GM18526 (cell line): Measurements from ENCODE around the gene C11orf58.

Source experiments
- POLR2A ChIP-seq: IDR thresholded peaks from 3 replicates; pipeline ENCODE4 v1.6.1; 2011; ENCODE audit not compliant: insufficient read length; ENCODE audit errors: extremely low read depth

Gene C11orf58

DNA sequence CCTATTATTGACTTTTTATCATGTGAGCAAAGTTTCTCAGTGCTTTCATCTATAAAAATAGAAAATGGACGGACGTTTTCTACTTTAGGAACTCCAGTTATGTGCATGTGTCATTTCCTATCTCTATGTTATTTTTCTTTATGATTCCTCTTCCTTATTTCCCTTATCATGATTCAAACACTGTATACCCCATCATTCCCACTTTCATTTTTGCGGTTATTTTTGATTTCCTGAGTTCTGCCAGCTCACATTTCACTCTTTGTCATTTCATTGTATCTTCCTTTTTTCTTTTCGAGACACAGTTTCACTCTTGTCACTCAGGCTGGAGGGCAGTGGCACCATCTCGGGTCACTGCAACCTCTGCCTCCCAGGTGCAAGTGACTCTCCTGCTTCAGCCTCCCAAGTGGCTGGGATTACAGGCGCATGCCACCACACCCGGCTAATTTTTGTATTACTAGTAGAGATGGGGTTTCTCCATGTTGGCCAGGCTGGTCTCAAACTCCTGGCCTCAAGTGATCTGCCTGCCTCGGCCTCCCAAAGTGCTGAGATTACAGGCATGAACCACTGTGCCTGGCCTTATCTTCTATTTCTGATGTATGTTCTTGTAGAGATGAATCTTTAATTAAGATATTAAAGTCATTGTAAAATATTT, 21.5 kb downstream of the C11orf58 start:
- no peak for TF ChIP-seq POLR2A

DNA sequence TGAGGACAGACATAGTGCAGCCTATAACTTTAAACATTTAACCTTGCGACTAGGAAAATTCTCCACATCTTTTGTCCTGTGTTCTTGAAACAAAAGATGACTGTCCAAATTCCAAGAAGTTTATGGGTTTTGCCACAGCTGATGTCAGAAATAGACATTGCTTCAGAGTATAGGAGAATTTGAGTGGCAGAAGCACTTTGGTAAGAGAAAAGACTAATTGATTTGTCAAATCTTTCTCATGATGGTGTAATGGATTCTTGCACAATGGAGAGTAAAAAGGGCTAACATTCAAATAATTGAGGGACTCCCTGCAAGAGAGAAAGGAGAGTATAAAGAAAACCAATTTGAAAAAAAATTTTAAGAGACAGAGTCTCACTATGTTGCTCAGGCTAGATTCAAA, 25.3 kb downstream of the C11orf58 start:
- no peak for TF ChIP-seq POLR2A

DNA sequence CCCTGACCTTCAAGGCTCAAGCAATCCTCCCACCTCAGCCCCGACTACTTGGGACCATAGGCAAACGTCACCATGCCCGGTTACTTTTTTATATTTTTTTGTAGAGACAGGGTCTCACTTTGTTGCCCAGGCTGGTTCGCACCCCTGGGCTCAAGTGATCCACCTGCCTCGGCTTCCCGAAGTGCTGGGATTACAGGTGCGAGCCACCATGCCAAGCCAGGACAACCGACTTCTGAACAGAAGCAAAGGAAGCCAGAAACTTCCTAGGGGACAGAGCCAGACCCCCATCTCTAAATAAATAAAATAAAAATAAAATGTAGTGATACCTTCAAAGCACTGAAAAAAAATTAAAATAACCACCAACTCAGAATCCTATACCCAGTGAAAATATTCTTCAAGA, 26.4 kb downstream of the C11orf58 start:
- no peak for TF ChIP-seq POLR2A

DNA sequence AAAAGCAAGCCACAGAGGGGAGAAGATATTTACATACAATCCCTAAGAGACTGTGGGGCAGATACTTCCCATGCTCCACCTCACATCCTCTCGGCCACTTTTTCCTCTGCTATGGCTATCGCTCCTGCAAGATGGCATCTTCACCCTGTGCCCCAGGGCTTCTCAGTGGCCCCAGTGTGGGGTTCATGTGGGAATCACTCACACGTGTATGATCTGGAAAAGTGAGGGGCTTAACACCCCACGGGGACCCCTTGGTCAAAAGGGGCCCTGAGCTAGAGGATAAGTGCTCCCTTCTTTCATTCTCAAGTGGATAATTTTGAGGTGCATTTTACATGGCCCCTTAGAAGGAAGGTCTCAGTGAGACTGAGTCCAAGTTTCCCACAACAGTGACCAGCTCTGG, 28.7 kb downstream of the C11orf58 start:
- TF ChIP-seq POLR2A: no peak

DNA sequence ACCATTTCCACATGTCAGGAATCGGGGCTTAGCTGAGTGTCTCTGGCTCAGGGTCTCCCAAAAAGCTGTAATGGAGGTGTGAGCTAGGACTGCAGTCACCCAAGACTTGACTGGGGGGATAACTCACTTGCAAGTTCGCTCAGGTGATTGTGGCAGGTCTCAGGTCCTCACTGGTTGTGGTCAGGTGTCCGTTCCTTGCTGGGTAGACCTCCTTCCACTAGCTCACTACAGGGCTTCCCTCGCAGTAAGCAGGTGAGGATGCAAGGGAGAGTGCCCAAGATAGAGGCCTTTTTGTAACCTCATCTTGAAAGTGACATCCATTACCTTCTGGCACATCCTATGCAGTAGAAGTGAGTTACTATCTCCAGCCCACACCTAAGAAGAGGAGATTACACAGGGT, 29.5 kb downstream of the C11orf58 start:
- no peak for TF ChIP-seq POLR2A

DNA sequence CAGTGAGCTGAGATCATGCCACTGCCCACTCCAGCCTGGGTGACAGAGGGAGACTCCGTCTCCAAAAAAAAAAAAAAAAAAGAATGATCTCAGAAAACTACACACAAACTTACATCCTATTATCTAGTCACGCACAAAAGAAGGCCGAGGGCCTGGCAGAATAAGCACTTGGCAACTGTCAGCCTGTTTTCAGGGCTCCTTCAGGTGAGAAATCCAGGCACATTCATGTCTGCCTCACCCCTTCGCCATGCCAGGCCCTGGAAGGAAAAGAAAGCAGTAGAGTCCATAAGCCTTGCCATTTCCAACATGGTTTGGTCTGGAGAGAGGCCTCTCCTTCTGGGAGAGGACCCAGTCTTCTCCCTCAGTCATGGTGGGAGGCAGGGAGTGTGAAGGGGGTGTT, 30.9 kb downstream of the C11orf58 start:
- TF ChIP-seq POLR2A: no peak

DNA sequence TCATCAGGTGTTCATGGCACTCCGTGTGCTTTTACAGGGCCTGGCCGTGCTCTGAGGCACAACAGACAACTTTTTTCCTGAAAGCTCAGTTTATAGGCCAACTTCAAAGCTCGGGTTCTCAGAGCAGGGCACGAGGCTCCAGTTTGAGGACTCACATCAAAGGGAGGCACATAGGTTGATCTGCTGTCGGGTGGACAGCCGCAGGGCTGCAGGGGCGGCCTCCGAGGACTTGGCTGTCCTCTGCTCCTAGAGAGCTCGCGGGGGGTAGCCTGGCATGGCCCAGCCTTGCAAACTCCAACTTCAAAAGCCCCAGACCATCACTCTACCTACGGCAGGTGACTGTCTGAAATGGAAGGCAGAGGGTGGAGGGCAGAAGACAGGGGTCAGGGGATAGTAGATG, 31.6 kb downstream of the C11orf58 start:
- no peak for TF ChIP-seq POLR2A

DNA sequence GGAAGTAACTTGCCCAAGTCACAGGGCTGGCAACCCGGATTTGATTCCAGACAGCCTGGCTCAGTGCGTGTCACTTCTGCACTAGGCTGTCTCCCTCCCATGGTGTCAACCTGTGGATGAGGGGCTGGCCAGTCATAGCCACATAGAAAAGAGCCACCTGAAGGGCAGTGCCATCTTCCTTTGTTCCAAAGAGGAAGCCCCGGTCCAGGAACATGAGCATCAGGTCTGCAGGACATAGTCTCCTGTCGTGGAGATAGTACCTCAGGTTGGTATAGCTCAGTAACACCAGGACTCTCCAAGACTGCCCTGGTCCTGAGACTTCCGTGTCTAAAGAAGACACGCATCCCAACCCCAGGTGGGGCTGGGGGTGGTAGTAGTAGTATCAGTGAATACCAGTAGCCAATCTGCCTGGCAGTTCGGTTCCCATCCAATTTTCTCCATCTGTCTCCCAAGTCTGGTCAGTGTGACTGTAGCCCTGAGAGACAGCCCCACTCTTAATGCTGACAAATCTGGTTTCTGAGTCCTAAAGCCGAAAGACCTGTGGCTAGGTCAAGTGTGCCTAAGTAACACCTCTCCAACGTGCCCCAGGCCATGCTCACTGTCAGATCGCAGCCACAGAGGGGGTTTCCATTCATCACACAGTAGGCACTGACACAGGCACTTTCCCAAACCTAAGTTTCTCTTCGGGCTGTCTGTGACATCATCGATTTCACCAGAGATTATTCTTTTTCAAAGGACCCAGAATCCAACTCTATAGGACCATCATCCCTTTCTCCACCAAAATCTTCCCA, 33.1 kb downstream of the C11orf58 start:
- no peak for TF ChIP-seq POLR2A

DNA sequence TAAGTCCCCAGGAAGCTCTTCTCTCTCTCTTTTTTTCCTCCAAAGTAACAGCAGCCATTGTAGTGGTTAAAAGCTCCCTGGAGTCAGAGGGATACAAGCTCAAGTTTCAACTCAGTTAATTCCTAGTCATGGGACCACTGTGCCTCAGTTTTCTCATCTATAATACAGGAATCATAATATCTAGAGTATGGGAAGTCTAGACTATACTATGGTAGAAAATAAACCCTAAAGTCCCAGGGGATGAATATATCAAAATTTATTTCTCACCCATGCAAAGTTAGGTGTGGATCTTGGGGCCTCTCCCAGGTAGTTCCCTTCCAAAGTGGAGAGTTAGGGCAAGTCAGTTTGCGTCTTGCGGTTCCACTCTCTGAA, 33.7 kb downstream of the C11orf58 start:
- no peak for TF ChIP-seq POLR2A

DNA sequence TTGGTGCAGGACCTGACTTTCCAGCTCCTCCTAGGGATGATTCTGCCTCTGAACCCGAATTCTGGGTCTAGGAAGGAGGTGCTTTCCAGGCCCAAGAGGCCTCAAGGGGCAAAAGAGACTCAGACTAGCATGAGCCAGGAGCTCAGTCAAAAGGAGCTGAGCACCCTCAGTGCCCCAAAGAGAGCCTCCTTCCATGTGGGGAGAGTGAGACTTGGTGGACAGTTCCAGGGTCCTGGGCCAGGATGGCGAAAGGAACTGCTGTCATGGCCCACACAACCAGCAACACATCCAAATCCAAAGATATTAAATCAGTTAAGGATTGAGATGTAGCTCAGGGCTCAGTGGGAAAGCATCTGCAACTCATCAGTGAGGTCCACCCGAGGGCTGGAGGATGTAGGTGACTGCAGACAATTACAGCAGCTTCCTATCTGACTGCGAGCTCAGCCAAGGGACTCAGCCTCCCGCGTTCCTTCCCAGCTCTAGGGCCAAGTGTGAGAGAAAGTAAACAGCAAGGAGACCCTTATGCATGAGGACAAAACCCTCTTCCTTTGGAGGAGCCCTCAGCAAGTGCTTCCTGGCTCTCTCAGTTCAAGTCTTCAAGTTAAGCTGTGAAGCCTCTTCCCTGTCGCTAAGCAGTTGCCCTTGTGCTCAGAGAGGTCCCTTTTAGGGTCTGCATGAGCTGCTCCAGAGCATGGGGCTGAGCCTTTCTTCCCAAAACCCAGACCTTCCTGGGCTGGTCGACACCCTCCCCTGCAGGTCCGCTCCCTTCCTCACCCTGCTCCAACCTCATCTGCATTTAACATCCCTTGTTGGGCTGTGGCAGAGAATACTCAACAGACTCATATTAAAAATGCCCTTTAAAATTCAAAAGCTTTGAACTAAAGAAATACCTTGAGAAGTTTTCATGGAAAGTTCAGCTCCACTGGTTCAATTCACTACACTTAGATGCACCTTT, 35.8 kb downstream of the C11orf58 start:
- TF ChIP-seq POLR2A: no peak

DNA sequence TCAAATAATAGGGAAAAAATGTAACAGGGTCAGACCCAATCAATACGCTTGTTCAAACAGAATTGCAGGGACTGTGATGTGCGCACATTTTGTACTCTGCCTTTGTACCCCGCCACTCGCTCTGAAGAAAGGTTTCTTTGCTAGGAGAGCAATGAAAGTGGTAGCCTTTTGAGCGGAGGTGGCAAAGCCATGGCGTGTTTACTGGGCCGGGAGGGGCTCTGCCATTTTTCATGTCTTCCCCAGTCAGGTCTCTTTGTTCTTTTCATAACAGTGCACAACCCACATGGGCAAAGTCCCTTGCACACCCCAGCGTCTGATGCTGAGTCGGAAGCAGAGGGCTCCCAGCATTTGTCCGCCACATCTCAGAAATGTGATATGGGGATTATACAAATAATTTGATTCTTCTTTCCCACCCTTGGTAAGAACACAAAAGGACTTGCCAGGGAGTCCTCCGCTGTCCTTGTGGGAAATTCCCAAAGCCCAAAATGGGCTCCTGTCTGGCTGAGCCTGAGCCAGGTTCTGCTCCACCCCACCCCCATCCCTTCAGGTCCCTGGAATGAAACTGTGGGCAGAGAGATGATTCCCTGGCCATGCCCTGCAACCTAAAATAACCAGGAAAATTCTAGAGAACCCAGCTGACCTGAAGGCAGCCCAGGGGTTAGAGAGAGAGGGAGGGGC, 36.6 kb downstream of the C11orf58 start:
- TF ChIP-seq POLR2A: no peak

DNA sequence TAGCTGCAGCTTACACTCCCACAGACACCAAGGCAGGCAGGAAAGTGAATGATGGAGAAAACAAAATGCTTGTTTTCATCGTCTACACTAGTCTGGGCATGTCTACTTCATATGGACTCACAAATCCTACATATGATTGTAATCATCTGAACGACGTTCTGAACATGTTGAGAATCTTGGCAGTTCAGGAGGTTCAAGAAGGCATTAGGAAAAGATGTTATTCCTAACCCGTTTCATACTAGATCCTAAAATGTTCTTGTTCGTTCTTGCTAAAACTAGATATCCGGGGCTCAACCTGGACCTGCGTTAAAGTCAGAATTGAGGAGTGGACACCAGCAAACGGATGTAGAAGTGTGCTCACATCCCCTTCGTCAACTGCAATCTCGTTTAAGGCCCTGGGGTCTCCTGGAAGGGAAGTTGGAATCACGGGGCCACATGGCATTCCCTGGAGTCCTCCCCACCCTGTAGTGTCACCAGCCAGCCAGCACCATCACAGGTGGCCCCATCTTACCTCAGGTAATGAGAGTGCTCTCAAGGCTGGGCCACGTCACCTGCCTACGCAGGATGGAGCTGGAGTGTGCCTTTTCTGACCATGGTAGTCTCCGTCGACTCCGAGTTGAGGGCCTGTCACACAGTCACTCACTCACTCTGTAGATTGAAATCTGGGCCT, 37.3 kb downstream of the C11orf58 start:
- TF ChIP-seq POLR2A: no peak

DNA sequence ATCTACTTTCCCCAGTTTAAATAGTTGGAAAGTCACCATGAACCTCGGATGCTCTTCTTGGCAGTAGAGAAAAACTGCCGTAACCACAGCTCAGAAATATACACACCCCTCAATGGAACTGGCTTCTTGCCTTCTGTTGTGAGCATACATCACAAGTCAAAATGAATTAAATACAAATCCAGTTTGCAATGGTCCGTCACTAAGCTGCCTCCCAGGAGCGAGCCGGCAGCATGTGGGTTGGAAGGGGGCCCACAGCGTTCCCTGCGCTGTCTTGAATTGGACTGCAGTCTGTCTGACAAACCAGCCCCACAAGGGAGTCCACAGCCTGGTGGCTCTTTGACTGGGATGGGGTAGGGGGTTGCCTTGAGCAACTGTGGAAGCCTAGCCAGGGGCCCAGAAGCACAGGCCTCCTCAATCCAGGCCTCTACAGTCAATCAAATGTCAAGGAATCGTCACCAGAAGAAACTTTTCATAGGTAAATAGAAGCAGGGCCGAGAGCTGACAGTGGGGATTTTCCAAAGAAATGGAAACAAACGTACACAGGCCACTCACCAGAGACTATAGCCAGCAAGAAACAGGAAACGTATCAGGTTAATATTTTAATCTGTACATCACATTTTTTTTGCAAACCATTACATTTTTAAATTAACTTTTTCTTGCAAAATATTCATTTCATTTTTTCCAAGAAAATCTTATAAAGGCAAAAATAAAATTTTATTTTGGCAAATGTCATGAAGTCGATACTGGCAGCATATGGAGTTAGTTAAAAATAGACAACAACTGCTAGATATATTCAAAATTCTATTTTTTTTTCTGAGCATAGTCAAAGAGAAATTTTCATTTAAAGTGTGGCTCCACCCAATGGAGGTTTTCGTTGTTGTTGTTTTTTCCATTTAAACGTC, 38.5 kb downstream of the C11orf58 start:
- no peak for TF ChIP-seq POLR2A

DNA sequence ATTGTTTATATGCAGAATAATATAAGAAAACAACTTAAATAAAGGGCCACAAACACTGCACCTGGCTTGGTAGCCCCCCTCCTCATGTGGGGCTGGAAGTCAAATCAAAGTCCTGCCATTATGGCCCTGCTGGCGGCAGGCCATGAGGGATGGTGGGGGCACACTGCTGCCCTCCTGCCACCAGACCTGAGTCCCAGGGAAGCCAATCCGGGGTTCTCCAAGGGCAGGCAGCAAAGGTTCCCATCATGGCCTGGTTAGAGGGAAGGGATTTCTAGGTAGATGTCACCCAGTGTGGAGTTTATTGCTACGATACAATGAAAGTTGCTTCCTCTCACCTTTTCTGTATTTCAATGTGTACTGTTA, 39.1 kb downstream of the C11orf58 start:
- no peak for TF ChIP-seq POLR2A
